Amygdala (tissue), 56 donors: Measurements from ENCODE around the gene CDH16.

Experiments used
- DNase-seq, 56 donors: peaks; one replicate each; lab custom pipeline; 2025; lab: John Stamatoyannopoulos, UW

CDH16 gene

GRCh38 chr16:66931665-66932064 lies 13.0 kb upstream of the CDH16 start:
- no peak for DNase-seq

GRCh38 chr16:66930189-66930588 lies 11.5 kb upstream of the CDH16 start:
- no peak for DNase-seq

GRCh38 chr16:66928702-66929388 lies 10.2 kb upstream of the CDH16 start:
- DNase-seq, result peak in 2 of 56 donors; percentile 13 to 42

GRCh38 chr16:66927918-66928649 lies 9.4 kb upstream of the CDH16 start:
- peak in 3 of 56 donors; percentile 32 to 36 (median 35) for DNase-seq

- no peak for DNase-seq
Observed at GRCh38 chr16:66926961-66927436, 8.3 kb upstream of the CDH16 start.

- DNase-seq, result peak in 27 of 56 donors; percentile 10 to 71 (median 33)
Observed at GRCh38 chr16:66926171-66926947, 7.7 kb upstream of the CDH16 start.

GRCh38 chr16:66925322-66925840 lies 6.7 kb upstream of the CDH16 start, which contains the start of gene RRAD:
TSS of gene RRAD (minus strand) at chr16:66925535. CDS start at chr16:66925179, 356 bp downstream.
- DNase-seq, result peak in 6 of 56 donors; percentile 10 to 65 (median 36)

GRCh38 chr16:66924527-66925321 lies 6.0 kb upstream of the CDH16 start:
- peak in 2 of 56 donors; percentile 15 to 65 for DNase-seq

- no peak for DNase-seq
Observed at GRCh38 chr16:66923866-66924265, 5.2 kb upstream of the CDH16 start.

GRCh38 chr16:66923247-66923731 lies 4.6 kb upstream of the CDH16 start:
- peak in 2 of 56 donors; percentile 18 to 37 for DNase-seq

- DNase-seq, result no peak
Observed at GRCh38 chr16:66921729-66922450, 3.2 kb upstream of the CDH16 start.

GRCh38 chr16:66920924-66921680 lies 2.4 kb upstream of the CDH16 start:
- DNase-seq, result no peak

GRCh38 chr16:66920299-66920590 lies 1.6 kb upstream of the CDH16 start:
- DNase-seq, result no peak

GRCh38 chr16:66919569-66920298 lies 1.0 kb upstream of the CDH16 start:
- DNase-seq, result no peak

- DNase-seq, result no peak
Observed at GRCh38 chr16:66918355-66918754, 330 bp downstream of the CDH16 start.

GRCh38 chr16:66917741-66918140 lies 944 bp downstream of the CDH16 start:
- no peak for DNase-seq

- DNase-seq, result no peak
Observed at GRCh38 chr16:66916518-66916917, 2.2 kb downstream of the CDH16 start.

- DNase-seq, result no peak
Observed at GRCh38 chr16:66915041-66915440, 3.6 kb downstream of the CDH16 start.
